LNCAP (cell line): ENCODE data around the gene YAE1.

Source experiments
- TF ChIP-seq, protein P1 (sequence below): fragments of 450-650 bp; IDR thresholded peaks from 2 replicates; pipeline ENCODE4 v1.5.1; 2017; ENCODE audit warnings: mild to moderate bottlenecking

YAE1 gene

DNA sequence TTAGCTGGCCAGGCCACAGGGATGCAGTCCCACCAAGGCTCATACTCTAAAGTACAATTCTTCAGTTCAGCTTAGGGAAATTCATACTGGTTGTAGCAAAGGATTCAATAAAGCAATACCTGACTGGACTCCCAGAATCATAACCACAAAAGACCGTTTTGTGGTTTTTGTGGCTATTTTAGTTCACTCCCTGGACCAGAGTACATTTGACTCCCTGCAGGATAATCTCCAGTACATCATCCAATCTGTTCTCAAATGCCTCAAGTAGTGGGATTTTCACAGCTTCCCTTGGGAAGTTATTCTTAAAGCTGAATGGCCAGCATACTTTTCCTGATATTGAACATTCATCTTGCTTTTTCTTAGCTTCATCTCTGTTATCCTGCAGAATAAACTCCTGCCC is 29.3 kb upstream of the YAE1 start:
- TF ChIP-seq, protein P1, sequence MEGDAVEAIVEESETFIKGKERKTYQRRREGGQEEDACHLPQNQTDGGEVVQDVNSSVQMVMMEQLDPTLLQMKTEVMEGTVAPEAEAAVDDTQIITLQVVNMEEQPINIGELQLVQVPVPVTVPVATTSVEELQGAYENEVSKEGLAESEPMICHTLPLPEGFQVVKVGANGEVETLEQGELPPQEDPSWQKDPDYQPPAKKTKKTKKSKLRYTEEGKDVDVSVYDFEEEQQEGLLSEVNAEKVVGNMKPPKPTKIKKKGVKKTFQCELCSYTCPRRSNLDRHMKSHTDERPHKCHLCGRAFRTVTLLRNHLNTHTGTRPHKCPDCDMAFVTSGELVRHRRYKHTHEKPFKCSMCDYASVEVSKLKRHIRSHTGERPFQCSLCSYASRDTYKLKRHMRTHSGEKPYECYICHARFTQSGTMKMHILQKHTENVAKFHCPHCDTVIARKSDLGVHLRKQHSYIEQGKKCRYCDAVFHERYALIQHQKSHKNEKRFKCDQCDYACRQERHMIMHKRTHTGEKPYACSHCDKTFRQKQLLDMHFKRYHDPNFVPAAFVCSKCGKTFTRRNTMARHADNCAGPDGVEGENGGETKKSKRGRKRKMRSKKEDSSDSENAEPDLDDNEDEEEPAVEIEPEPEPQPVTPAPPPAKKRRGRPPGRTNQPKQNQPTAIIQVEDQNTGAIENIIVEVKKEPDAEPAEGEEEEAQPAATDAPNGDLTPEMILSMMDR = no peak

- TF ChIP-seq, protein P1 = no peak
Measured at GRCh38 chr7:39539816-39540215, 26.4 kb upstream of the YAE1 start.

GRCh38 chr7:39540320-39540719 is 25.9 kb upstream of the YAE1 start:
- TF ChIP-seq, protein P1 = no peak

DNA sequence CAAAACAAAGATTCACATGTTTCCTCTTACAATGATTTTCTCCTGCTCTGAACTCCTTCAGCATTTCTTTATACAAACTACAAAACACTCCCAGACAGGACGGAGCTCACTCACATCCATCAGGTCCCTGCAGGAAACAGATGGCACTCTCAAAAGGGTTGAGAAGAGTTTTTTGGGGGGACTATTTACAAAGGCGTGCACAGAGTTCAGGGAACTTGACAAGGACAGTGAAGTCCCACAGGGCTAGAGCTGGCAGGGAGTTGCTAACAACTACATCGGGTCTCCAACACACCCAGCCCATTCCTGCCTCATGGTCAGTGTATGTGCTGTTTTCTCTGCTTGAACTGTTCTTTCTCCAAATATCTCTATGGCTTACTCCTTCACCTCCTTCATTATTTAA is 24.7 kb upstream of the YAE1 start:
- TF ChIP-seq, protein P1 = no peak

DNA sequence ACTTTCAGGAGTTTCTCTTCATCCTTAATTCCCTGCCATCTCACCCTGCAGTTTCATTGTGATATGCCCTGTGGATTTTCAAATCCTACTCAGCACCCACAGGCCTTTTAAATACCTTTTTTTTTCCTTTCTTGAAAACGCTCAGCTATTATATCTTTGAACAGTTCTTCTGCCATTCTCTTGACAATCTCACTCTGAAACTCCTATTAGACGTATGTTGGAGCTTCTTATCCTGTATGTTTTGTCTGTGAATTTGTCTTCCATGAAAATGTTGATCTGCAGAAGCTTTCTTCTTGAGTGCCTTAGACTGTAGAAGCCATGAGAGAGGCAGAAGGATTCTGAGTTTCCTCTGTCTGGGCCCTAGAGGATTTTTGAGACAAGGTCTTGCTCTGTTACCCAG is 18.9 kb upstream of the YAE1 start:
- TF ChIP-seq, protein P1 = no peak

GRCh38 chr7:39550411-39550810 is 15.8 kb upstream of the YAE1 start:
- TF ChIP-seq, protein P1 = no peak

GRCh38 chr7:39553436-39553835 is 12.8 kb upstream of the YAE1 start:
- TF ChIP-seq, protein P1 = no peak

GRCh38 chr7:39554583-39555165 is 11.5 kb upstream of the YAE1 start:
- TF ChIP-seq, protein P1 = no peak
